ENCODE data around the gene VASP. TPM values are rescaled to one million over a fixed set of nuclear protein-coding genes. Genes with fewer than 3 reads are reported as not detected.
"Not testable (repeated sequence)": the region's sequence is repeated elsewhere in the genome, so short reads cannot be mapped to it uniquely, and the experiment has no call there.

Gene VASP
- total and polyA plus RNA-seq, 8 donors: 12.5 to 49.3 (median 29.3) TPM

- Histone ChIP-seq H3K27me3 (no peaks in the 10 kb centered on the region), H3K36me3 (no peaks in the 10 kb centered on the region), H3K4me1 (peaks cover 14 to 19% (median 15%) of the 10 kb centered on the region in 3 donors), H3K9me3 (no peaks in the 10 kb centered on the region), H3K27ac (peak overlapping the region in 3 of 4 donors; percentile 5 to 94 (median 92)), H3K4me3 (peak overlapping the region in 3 of 4 donors; percentile 70 to 99 (median 99))
- intact Hi-C loops (cut with DNase I): no loop called here
- no peak for FAIRE-seq
- 11% methylated on average over 3 of the region's 3 CpGs for WGBS, 2 donors
- no peak for TF ChIP-seq CTCF (IDR thresholded peaks at IDR 0.05)
- DNase-seq: no peak
- ATAC-seq: no peak
Observed at GRCh38 chr19:45509692-45510015, 2.4 kb downstream of the VASP start.

GRCh38 chr19:45510352-45510751 lies 3.1 kb downstream of the VASP start:
- H3K4me3 ChIP-seq: peak overlapping the region in 1 of 4 donors; percentile 99
- H3K9me3 ChIP-seq; ATAC-seq; H3K27me3 ChIP-seq; intact Hi-C loops (cut with DNase I); H3K36me3 ChIP-seq; FAIRE-seq; H3K27ac ChIP-seq; DNase-seq: not testable (repeated sequence)
- H3K4me1 ChIP-seq: peaks cover 16 to 24% (median 17%) of the 10 kb centered on the region in 3 donors
- WGBS, 2 donors: 84 to 91% methylated on average over 11 of the region's 11 CpGs

GRCh38 chr19:45511074-45511473 lies 3.8 kb downstream of the VASP start:
- DNase-seq (no peak), FAIRE-seq (no peak), ATAC-seq (no peak)
- H3K4me3 ChIP-seq: no peak overlapping the region
- H3K27ac ChIP-seq: no peak overlapping the region
- H3K27me3 ChIP-seq: no peaks in the 10 kb centered on the region
- H3K9me3 ChIP-seq: no peaks in the 10 kb centered on the region
- intact Hi-C loops (cut with DNase I): no loop called here
- H3K4me1 ChIP-seq: peaks cover 9 to 21% (median 17%) of the 10 kb centered on the region in 3 donors
- H3K36me3 ChIP-seq: no peaks in the 10 kb centered on the region
- no peak for TF ChIP-seq CTCF (IDR thresholded peaks at IDR 0.05)
- 90 to 92% methylated on average over 5 of the region's 5 CpGs for WGBS, 2 donors

- no peak overlapping the region for H3K27ac ChIP-seq
- no peak overlapping the region for H3K4me3 ChIP-seq
- WGBS, 2 donors: 87 to 88% methylated on average over 6 of the region's 6 CpGs
- H3K4me1 ChIP-seq: peaks cover 8 to 21% (median 17%) of the 10 kb centered on the region in 3 donors
- H3K9me3 ChIP-seq: no peaks in the 10 kb centered on the region
- no peak for DNase-seq
- no peaks in the 10 kb centered on the region for H3K27me3 ChIP-seq
- intact Hi-C loops (cut with DNase I): no loop called here
- H3K36me3 ChIP-seq: peaks cover 0 to 2% (median 0%) of the 10 kb centered on the region in 3 donors
- ATAC-seq: no peak
- TF ChIP-seq CTCF (IDR thresholded peaks at IDR 0.05): no peak
- FAIRE-seq: no peak
Observed at GRCh38 chr19:45512881-45513483, 5.7 kb downstream of the VASP start.

GRCh38 chr19:45514376-45515051 lies 7.2 kb downstream of the VASP start:
- H3K27me3 ChIP-seq: no peaks in the 10 kb centered on the region
- no peak for TF ChIP-seq CTCF (IDR thresholded peaks at IDR 0.05)
- ATAC-seq (peak; percentile 75 to 95 (median 88)), DNase-seq (peak; percentile 61 to 88 (median 77)), FAIRE-seq (no peak)
- intact Hi-C loops (cut with DNase I): no loop called here
- H3K36me3 ChIP-seq: peaks cover 0 to 10% (median 4%) of the 10 kb centered on the region in 3 donors
- peaks cover 8 to 19% (median 14%) of the 10 kb centered on the region in 3 donors for H3K4me1 ChIP-seq
- H3K27ac ChIP-seq: peak overlapping the region; percentile 11 to 60 (median 48)
- H3K9me3 ChIP-seq: no peaks in the 10 kb centered on the region
- 15 to 18% methylated on average over 13 of the region's 13 CpGs for WGBS, 2 donors
- H3K4me3 ChIP-seq: no peak overlapping the region

Data from pancreas (tissue), 10 donors.